Ovary (tissue), 9 donors: ENCODE results near the gene SLC41A3. TPM values are rescaled to one million over a fixed set of nuclear protein-coding genes. Genes with fewer than 3 reads are reported as not detected.

Experiments used
- DNase-seq, 5 donors: peaks; one replicate each; pipeline ENCODE4 v3.0.0-alpha.2; 2019 to 2020
- H3K27ac ChIP-seq, 2 donors: fragments of 200-600 bp; one replicate each; pipeline versions ENCODE4 v1.5.1 to v1.8.0; 2019 to 2022
- H3K27me3 ChIP-seq: fragments of 200-600 bp; one replicate; pipeline ENCODE4 v1.8.0; 2022
- H3K36me3 ChIP-seq: fragments of 200-600 bp; sonication (generic); one replicate; pipeline ENCODE4 v1.5.1; 2019
- H3K4me1 ChIP-seq: one replicate; pipeline ENCODE4 v1.8.1; 2013; ENCODE audit warnings: mild to moderate bottlenecking, moderate library complexity; ENCODE audit not compliant: insufficient read depth
- H3K4me3 ChIP-seq: fragments of 200-600 bp; sonication (generic); one replicate; pipeline ENCODE4 v1.5.1; 2017
- H3K9me3 ChIP-seq, 2 donors: fragments of 200-600 bp in 1 of 2; sonication (generic) in 1 of 2; one replicate each; pipeline versions ENCODE4 v1.5.1 to v1.8.1; 2013 to 2019; ENCODE audit warnings: mild to moderate bottlenecking in 1 of 2, moderate library complexity in 1 of 2
- CTCF ChIP-seq, 3 donors: fragments of 450-650 bp in 2 of 3; fragments of 200-600 bp in 1 of 3; IDR thresholded peaks; one replicate each; pipeline versions ENCODE4 v1.5.1 to v1.8.0; 2016 to 2022; ENCODE audit warnings: antibody characterized with exemption in 3 of 3, mild to moderate bottlenecking in 1 of 3
- EP300 ChIP-seq: sonication (generic); formaldehyde crosslinking; IDR thresholded peaks from one replicate; pipeline ENCODE4 v1.6.1; 2017; ENCODE audit warnings: antibody characterized with exemption
- POLR2A ChIP-seq: fragments of 450-650 bp; IDR thresholded peaks from one replicate; pipeline ENCODE4 v1.6.1; 2017; ENCODE audit warnings: antibody characterized with exemption, mild to moderate bottlenecking, moderate library complexity
- WGBS, 3 donors: extraction: QIAGEN DNeasy Blood & Tissue Kit in 1 of 3; methylation state at CpG; one replicate each; pipeline versions ENCODE4 v1.1.5 to v1.1.7; 2013 to 2017; 5-methylcytosine and 5-hydroxymethylcytosine counted together
- intact Hi-C, 4 donors: fragments of 100-400 bp; cut with DNase I; formaldehyde crosslinking; loops; one replicate each; pipeline versions ENCODE4 v1.11.0 to v1.15.1; 2022 to 2023
- polyA plus RNA-seq, 2 donors: library from polyadenylated mRNA; stranded (reverse); fragments of 200-250 nt in 1 of 2; fragments of 350-450 nt in 1 of 2; fragmentation: Illumina TruSeq in 1 of 2; extraction: RNeasy Lipid Tissue Mini Kit (QIAGEN cat#74804) in 1 of 2; gene quantifications; one replicate each; pipeline ENCODE4 v1.2.3, GENCODE V29; 2013 to 2014
- total RNA-seq, 7 donors: library from RNA; depleted of rRNA in 2 of 7; stranded (reverse); fragments of >200 nt in 2 of 7; fragmentation: NEBNext Ultra II Directional in 3 of 7; extraction: Animal tissue kit (Norgen Biotek cat#: 25700) in 3 of 7; gene quantifications; one replicate each; pipeline versions ENCODE4 v1.1.0 to v1.2.4, GENCODE V29; 2016 to 2023
- donor health status: DM: no; HTN: no; CAD: no; lungs with moderate emphysema.
- donor health status: DM: no; HTN: no; CAD: no.
- donor health status: Bipolar disorder and iron deficiency.
- donor health status: DM: yes; HTN: yes; CAD: no.
- donor health status: DM: no; HTN: no; CAD: no.
- donor health status: DM: yes; HTN: yes; CAD: no.

The SLC41A3 gene
- total and polyA plus RNA-seq, 9 donors: 58.1 to 107 (median 77.7) TPM

- no peak for DNase-seq
- Histone ChIP-seq H3K9me3 (no peaks in the 10 kb centered on the region), H3K36me3 (no peaks in the 10 kb centered on the region), H3K4me3 (no peak overlapping the region), H3K27ac (no peak overlapping the region), H3K4me1 (no peaks in the 10 kb centered on the region), H3K27me3 (no peaks in the 10 kb centered on the region)
- intact Hi-C loops: no loop called here
- 90 to 96% (median 91%) methylated on average over 1 of the region's 1 CpG for WGBS, 3 donors
- TF ChIP-seq POLR2A (no peak), CTCF (IDR thresholded peaks at IDR 0.05) (no peak), EP300 (no peak)
These were observed 62.2 kb downstream of the SLC41A3 start for GRCh38 chr3:126021702-126022101.

GRCh38 chr3:126021224-126021623 is 62.7 kb downstream of the SLC41A3 start:
- Histone ChIP-seq H3K4me1 (no peaks in the 10 kb centered on the region), H3K27me3 (no peaks in the 10 kb centered on the region), H3K9me3 (no peaks in the 10 kb centered on the region), H3K4me3 (no peak overlapping the region), H3K27ac (no peak overlapping the region), H3K36me3 (no peaks in the 10 kb centered on the region)
- no peak for DNase-seq
- TF ChIP-seq POLR2A (no peak), EP300 (no peak), CTCF (IDR thresholded peaks at IDR 0.05) (no peak)
- intact Hi-C loops: no loop called here
- WGBS, 3 donors: 51 to 64% (median 54%) methylated on average over 5 of the region's 5 CpGs

GRCh38 chr3:126019683-126020082 is 64.2 kb downstream of the SLC41A3 start:
- 74 to 97% (median 93%) methylated on average over 5 of the region's 5 CpGs for WGBS, 3 donors
- Histone ChIP-seq H3K27me3 (no peaks in the 10 kb centered on the region), H3K9me3 (no peaks in the 10 kb centered on the region), H3K27ac (no peak overlapping the region), H3K36me3 (no peaks in the 10 kb centered on the region), H3K4me3 (no peak overlapping the region), H3K4me1 (no peaks in the 10 kb centered on the region)
- TF ChIP-seq EP300 (no peak), POLR2A (no peak), CTCF (IDR thresholded peaks at IDR 0.05) (no peak)
- intact Hi-C loops: no loop called here
- DNase-seq: no peak

- 91 to 97% (median 91%) methylated on average over 7 of the region's 7 CpGs for WGBS, 3 donors
- intact Hi-C loops: no loop called here
These were observed 64.9 kb downstream of the SLC41A3 start for GRCh38 chr3:126018995-126019394.

GRCh38 chr3:126018545-126018944 is 65.4 kb downstream of the SLC41A3 start:
- no peak for TF ChIP-seq CTCF (IDR thresholded peaks at IDR 0.05)
- Histone ChIP-seq H3K4me1 (no peaks in the 10 kb centered on the region), H3K9me3 (no peaks in the 10 kb centered on the region), H3K27ac (no peak overlapping the region), H3K4me3 (no peak overlapping the region), H3K36me3 (no peaks in the 10 kb centered on the region), H3K27me3 (no peaks in the 10 kb centered on the region)
- intact Hi-C loops: no loop called here
- WGBS, 3 donors: 82 to 92% (median 86%) methylated on average over 1 of the region's 1 CpG
- DNase-seq: no peak

More at GRCh38 chr3:126018995-126019394, 64.9 kb downstream of the SLC41A3 start:
- Histone ChIP-seq H3K27me3 (no peaks in the 10 kb centered on the region), H3K4me1 (no peaks in the 10 kb centered on the region), H3K9me3 (no peaks in the 10 kb centered on the region), H3K27ac (no peak overlapping the region), H3K36me3 (no peaks in the 10 kb centered on the region), H3K4me3 (no peak overlapping the region)
- no peak for DNase-seq
- TF ChIP-seq POLR2A: no peak
